Epithelial cell of umbilical artery (primary cell): ENCODE measurements around the gene CHSY1. TPM values are rescaled to one million over a fixed set of nuclear protein-coding genes. Genes with fewer than 3 reads are reported as not detected.

Experiments used
- total RNA-seq: library from RNA; depleted of rRNA; stranded (reverse); fragments of >200 nt; gene quantifications from 2 replicates; pipeline ENCODE4 v1.2.3, GENCODE V29; 2014

Gene CHSY1
- 32.2 and 44.5 TPM in 2 replicates for total RNA-seq

DNA sequence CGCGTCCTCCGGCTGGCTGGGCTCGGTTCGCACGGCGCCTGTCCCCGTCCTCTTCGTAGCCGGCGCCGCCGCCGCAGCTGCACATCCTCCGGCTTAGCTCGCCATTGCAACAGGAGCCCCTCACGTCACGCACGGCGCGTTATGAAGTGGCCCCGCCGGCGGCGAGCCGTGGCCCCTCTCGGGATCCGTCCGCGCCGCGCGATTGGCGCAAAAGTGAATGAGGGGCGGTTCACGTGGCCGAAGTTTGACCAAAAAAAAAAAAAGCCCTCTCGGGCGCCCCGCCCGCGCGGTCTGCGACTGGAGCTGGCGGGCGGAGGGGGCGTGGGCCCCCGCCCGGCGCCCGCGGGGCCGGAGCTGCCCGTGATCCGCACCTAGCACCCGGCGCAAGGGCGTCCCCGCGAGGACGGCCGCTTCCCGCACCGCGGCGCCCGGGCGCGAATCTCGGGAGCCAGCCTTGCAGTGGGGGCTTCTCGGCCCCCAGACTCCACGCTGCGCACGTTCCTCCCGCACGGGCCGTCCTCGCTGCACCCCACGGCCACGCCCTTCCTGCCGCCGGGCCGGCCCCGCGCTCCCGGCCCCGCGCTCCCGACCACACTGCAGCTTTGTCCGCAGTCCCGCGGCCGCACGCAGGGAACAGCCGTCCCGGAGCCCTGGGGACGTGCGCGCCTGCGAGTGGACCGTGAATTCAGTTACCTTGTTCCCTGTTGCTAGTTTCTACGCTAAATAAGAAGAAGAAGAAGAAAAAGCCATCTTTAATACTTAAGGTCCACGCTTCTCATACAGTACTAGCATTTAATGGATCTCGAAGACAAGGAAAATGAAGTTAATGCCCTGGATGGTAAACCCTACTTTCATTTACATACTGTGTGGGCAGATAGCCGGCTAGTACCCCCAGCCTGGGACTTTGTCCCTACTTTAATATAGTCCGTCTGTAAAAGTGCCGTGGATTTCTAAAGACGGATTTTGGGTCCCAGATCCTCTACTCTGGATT, at the start of gene CHSY1:
CHSY1 (minus strand) TSS at position 219 of the 991 bp plus-strand sequence. CDS start 592 bp downstream, outside the sequence.

DNA sequence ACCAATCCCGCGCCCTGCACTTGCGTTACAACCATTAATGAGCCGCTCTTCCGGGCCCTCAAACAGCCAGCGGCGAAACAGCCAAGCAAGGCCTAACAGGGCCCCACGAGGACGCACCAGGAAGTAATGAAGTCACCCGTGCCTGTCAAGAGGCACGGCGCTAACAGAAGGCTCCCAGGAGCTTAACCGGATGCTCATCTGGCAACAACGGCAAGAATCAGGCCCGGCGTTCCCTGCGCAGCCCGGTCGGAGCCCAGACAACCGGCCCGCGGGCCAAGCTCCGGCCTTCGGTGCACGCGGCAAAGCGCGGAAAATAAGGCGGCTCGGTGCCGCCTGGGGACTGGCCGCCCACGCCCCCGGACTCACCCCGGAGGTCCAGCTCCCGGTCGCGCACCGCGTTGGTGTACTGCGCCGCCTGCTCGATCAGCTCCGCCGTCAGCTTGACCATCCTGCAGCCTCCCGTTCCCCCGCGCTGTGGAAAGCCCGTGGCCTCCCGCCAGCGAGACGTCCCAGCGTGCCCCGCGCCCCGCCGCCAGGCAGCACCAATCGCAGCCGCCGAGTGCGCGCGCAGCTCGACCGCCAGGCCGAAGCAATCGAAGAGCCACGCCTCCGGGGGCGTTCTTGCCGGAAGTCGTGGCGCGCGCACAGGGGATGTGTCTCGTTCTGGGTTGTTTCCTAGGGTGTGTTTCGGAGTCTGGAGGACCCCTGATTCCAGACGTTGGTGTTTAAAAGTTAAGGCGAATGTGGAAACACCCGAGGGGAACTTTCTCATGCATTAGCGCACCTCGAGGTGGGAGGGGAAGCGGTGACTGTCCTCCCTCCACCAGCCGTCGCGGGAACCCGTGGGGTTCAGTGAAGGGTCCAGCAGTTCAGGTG, 43.1 kb upstream of the CHSY1 start, which contains the start of gene SNRPA1:
SNRPA1 (minus strand) TSS at position 518 of the 876 bp plus-strand sequence; CDS start at position 448, 70 bp downstream.

GRCh38 chr15:101277038-101277822, 25.4 kb upstream of the CHSY1 start, which contains the start of gene SELENOS:
SELENOS (minus strand) TSS chr15:101277485; CDS start chr15:101277417, 68 bp downstream.

Other genes starting within 250 kb of the CHSY1 start
- gene SELENOS, start 25.4 kb upstream of the CHSY1 start, total RNA-seq, result 80.9 and 84.5 TPM in 2 replicates
- gene SNRPA1, start 43.2 kb upstream of the CHSY1 start, total RNA-seq, result 27.0 and 30.4 TPM in 2 replicates
- gene PCSK6, start 237.7 kb upstream of the CHSY1 start, total RNA-seq, result 0.32 TPM in 1 of 2 replicates, not detected in the other